H1 (cell line): ENCODE measurements around the gene PHYH. TPM values are rescaled to one million over a fixed set of nuclear protein-coding genes. Genes with fewer than 3 reads are reported as not detected.

Experiments used
- CTCF ChIA-PET: fragments of 300-600 bp; sonication (Branson Sonifier 250); formaldehyde crosslinking; loops from one replicate; lab custom pipeline; 2021; ENCODE audit not compliant: partially characterized antibody; lab: Charles Lee
- POLR2A ChIA-PET: fragments of 300-600 bp; sonication (Branson Sonifier 250); formaldehyde crosslinking; loops from one replicate; lab custom pipeline; 2021; ENCODE audit warnings: inconsistent platforms; ENCODE audit not compliant: partially characterized antibody; lab: Charles Lee
- DNase-seq, 2 experiments: peaks; one replicate each; pipeline versions ENCODE4 v3.0.0 to v3.0.0-alpha.2; 2010 to 2022; ENCODE audit warnings: low spot score in 2 of 2, low read depth in 1 of 2, mixed read lengths in 1 of 2
- FAIRE-seq: peaks from 2 replicates; lab custom pipeline; 2011; peaks lifted over from hg19 to GRCh38; lab: Jason Lieb, UNC
- H2AFZ ChIP-seq: 2 replicates; pipeline ENCODE4 v1.8.1; 2012; ENCODE audit warnings: low read length, inconsistent platforms
- H2AK5ac ChIP-seq: 2 replicates; pipeline ENCODE4 v1.6.1; 2013; ENCODE audit warnings: low read depth, low read length
- H2BK120ac ChIP-seq: replicated peaks from 2 replicates; pipeline ENCODE3; 2013; ENCODE audit warnings: low read depth, low read length, inconsistent platforms
- H2BK12ac ChIP-seq: 2 replicates; pipeline ENCODE4 v1.6.1; 2013; ENCODE audit warnings: low read depth, low read length
- H2BK15ac ChIP-seq: 2 replicates; pipeline ENCODE4 v1.6.1; 2013; ENCODE audit warnings: low read length
- H2BK20ac ChIP-seq: 2 replicates; pipeline ENCODE4 v1.6.1; 2013; ENCODE audit warnings: low read length
- H2BK5ac ChIP-seq: 2 replicates; pipeline ENCODE4 v1.6.1; 2013; ENCODE audit warnings: low read depth, low read length
- H3K14ac ChIP-seq: 2 replicates; pipeline ENCODE4 v1.6.1; 2013; ENCODE audit warnings: inconsistent platforms; ENCODE audit not compliant: insufficient read length
- H3K18ac ChIP-seq: 2 replicates; pipeline ENCODE4 v1.6.1; 2013; ENCODE audit warnings: low read length; ENCODE audit errors: extremely low read depth
- H3K23ac ChIP-seq: 2 replicates; pipeline ENCODE4 v1.6.1; 2013; ENCODE audit warnings: inconsistent platforms; ENCODE audit not compliant: insufficient read length
- H3K23me2 ChIP-seq: 2 replicates; pipeline ENCODE4 v1.6.1; 2013; ENCODE audit warnings: low read depth, low read length
- H3K27ac ChIP-seq: 2 replicates; pipeline ENCODE4 v1.6.1; 2011; ENCODE audit warnings: low read depth, low read length, inconsistent platforms
- H3K27me3 ChIP-seq, 4 experiments: replicated peaks in 1 of 4; 1 replicate in 1 of 4; 2 replicates in 3 of 4; pipeline versions ENCODE4 v1.6.1 to v1.8.1; 2011 to 2013; ENCODE audit warnings: low read length in 3 of 4, mild to moderate bottlenecking in 3 of 4, inconsistent platforms in 2 of 4, mixed read lengths in 2 of 4, moderate library complexity in 1 of 4; ENCODE audit not compliant: control insufficient read depth in 3 of 4, insufficient read depth in 3 of 4; ENCODE audit errors: extremely low read depth in 1 of 4
- H3K36me3 ChIP-seq, 4 experiments: 2 replicates each; pipeline versions ENCODE4 v1.6.1 to v1.8.1; 2011 to 2013; ENCODE audit warnings: mild to moderate bottlenecking in 4 of 4, low read length in 3 of 4, moderate library complexity in 2 of 4, control low read depth in 1 of 4, inconsistent platforms in 1 of 4; ENCODE audit not compliant: insufficient read depth in 4 of 4, control insufficient read depth in 2 of 4
- H3K4ac ChIP-seq: replicated peaks from 2 replicates; pipeline ENCODE3; 2013; ENCODE audit warnings: low read length, low read depth, mixed read lengths, inconsistent platforms; ENCODE audit not compliant: insufficient read length
- H3K4me1 ChIP-seq, 4 experiments: replicated peaks in 1 of 4; 1 replicate in 1 of 4; 2 replicates in 3 of 4; pipeline versions ENCODE4 v1.6.1 to v1.8.1; 2011 to 2013; ENCODE audit warnings: low read length in 3 of 4, inconsistent platforms in 2 of 4, mixed read lengths in 1 of 4; ENCODE audit not compliant: insufficient read depth in 4 of 4, control insufficient read depth in 3 of 4
- H3K4me2 ChIP-seq, 2 experiments: 2 replicates each; pipeline versions ENCODE4 v1.6.1 to v1.8.1; 2011 to 2013; ENCODE audit warnings: low read depth in 2 of 2, low read length in 2 of 2, control low read depth in 1 of 2, inconsistent platforms in 1 of 2, mild to moderate bottlenecking in 1 of 2; ENCODE audit not compliant: insufficient read depth in 1 of 2
- H3K4me3 ChIP-seq, 4 experiments: fragments of 200-600, 300-600 bp in 1 of 4; sonication (generic), shearing (Covaris generic), sonication (Bioruptor Twin) in 1 of 4; 2 replicates each; pipeline versions ENCODE4 v1.5.1 to v1.8.1; 2011 to 2016; ENCODE audit warnings: low read length in 4 of 4, low read depth in 3 of 4, control low read depth in 2 of 4, inconsistent platforms in 2 of 4, mild to moderate bottlenecking in 2 of 4, mixed read lengths in 1 of 4, moderate library complexity in 1 of 4; ENCODE audit not compliant: insufficient read depth in 2 of 4; ENCODE audit errors: extremely low read depth in 1 of 4
- H3K56ac ChIP-seq: replicated peaks from 2 replicates; pipeline ENCODE3; 2013; ENCODE audit warnings: low read depth, mild to moderate bottlenecking, mixed read lengths, low read length, inconsistent platforms; ENCODE audit not compliant: insufficient read length
- H3K79me1 ChIP-seq: 2 replicates; pipeline ENCODE4 v1.6.1; 2013; ENCODE audit warnings: low read depth, low read length, control low read depth
- H3K79me2 ChIP-seq, 2 experiments: 2 replicates each; pipeline versions ENCODE4 v1.6.1 to v1.8.1; 2012 to 2013; ENCODE audit warnings: low read length in 2 of 2, mild to moderate bottlenecking in 2 of 2, inconsistent platforms in 1 of 2; ENCODE audit not compliant: insufficient read depth in 2 of 2, control insufficient read depth in 1 of 2
- H3K9ac ChIP-seq, 4 experiments: replicated peaks in 1 of 4; 1 replicate in 1 of 4; 2 replicates in 3 of 4; pipeline versions ENCODE4 v1.6.1 to v1.8.1; 2011 to 2013; ENCODE audit warnings: low read depth in 3 of 4, low read length in 3 of 4, control low read depth in 2 of 4, mild to moderate bottlenecking in 2 of 4, moderate library complexity in 2 of 4, inconsistent platforms in 1 of 4; ENCODE audit errors: extremely low read depth in 1 of 4
- H3K9me3 ChIP-seq, 2 experiments: 2 replicates each; pipeline versions ENCODE4 v1.6.1 to v1.8.1; 2012 to 2013; ENCODE audit warnings: mild to moderate bottlenecking in 2 of 2, moderate library complexity in 2 of 2, control low read depth in 1 of 2, inconsistent platforms in 1 of 2, low read depth in 1 of 2, low read length in 1 of 2, mixed read lengths in 1 of 2; ENCODE audit not compliant: insufficient read depth in 2 of 2
- H4K20me1 ChIP-seq, 2 experiments: replicated peaks in 1 of 2; 2 replicates each; pipeline versions ENCODE3 to v1.8.1; 2011 to 2013; ENCODE audit warnings: inconsistent platforms in 2 of 2, low read length in 2 of 2, mild to moderate bottlenecking in 1 of 2; ENCODE audit not compliant: insufficient read depth in 2 of 2, control insufficient read depth in 1 of 2
- H4K5ac ChIP-seq: 2 replicates; pipeline ENCODE4 v1.6.1; 2013; ENCODE audit warnings: low read length, low read depth, mixed read lengths, inconsistent platforms; ENCODE audit not compliant: insufficient read length
- H4K8ac ChIP-seq: 2 replicates; pipeline ENCODE4 v1.8.0; 2013; ENCODE audit warnings: mild to moderate bottlenecking, moderate library complexity, low read length, inconsistent platforms; ENCODE audit not compliant: insufficient read depth; ENCODE audit errors: extremely low read depth
- H4K91ac ChIP-seq: replicated peaks from 2 replicates; pipeline ENCODE3; 2013; ENCODE audit warnings: low read length, mixed read lengths, inconsistent platforms; ENCODE audit not compliant: insufficient read length
- ASH2L ChIP-seq: fragments of 200-600, 300-600 bp; sonication (generic); IDR thresholded peaks from one replicate; pipeline ENCODE4 v1.7.1; 2017; ENCODE audit warnings: low read length
- EP300 ChIP-seq, 2 experiments: IDR thresholded peaks; 1 replicate in 1 of 2; 2 replicates in 1 of 2; pipeline ENCODE4 v1.6.1; 2011 to 2012; ENCODE audit warnings: low read depth in 2 of 2, low read length in 2 of 2, mild to moderate bottlenecking in 2 of 2, borderline replicate concordance in 1 of 2, inconsistent platforms in 1 of 2, moderate library complexity in 1 of 2
- POU5F1 ChIP-seq: IDR thresholded peaks from 2 replicates; pipeline ENCODE4 v1.6.1; 2011; ENCODE audit warnings: low read depth, mild to moderate bottlenecking, low read length, moderate library complexity
- SAP30 ChIP-seq: fragments of 300-600 bp; sonication (generic); IDR thresholded peaks from 2 replicates; pipeline ENCODE4 v1.7.1; 2012; ENCODE audit warnings: low read length, moderate library complexity, mild to moderate bottlenecking, inconsistent platforms; ENCODE audit not compliant: insufficient read depth, insufficient replicate concordance
- SP1 ChIP-seq: IDR thresholded peaks from 2 replicates; pipeline ENCODE4 v1.6.1; 2011; ENCODE audit warnings: low read depth, low read length
- TAF7 ChIP-seq: optimal IDR thresholded peaks from 2 replicates; pipeline ENCODE3; 2011; ENCODE audit warnings: low read depth, mild to moderate bottlenecking, inconsistent platforms, low read length, moderate library complexity, borderline replicate concordance
- WGBS, 2 experiments: shearing (Covaris generic) in 1 of 2; methylation state at CpG; one replicate each; pipeline versions ENCODE4 v1.1.6 to v1.1.7; 2013 to 2015; ENCODE audit warnings: low lambda C conversion rate in 2 of 2, mixed read lengths in 2 of 2, inconsistent platforms in 1 of 2, low coverage in 1 of 2, missing lambda C conversion rate in 1 of 2; ENCODE audit not compliant: insufficient replicate concordance in 2 of 2, insufficient coverage in 1 of 2, insufficient read length in 1 of 2; ENCODE audit errors: extremely low coverage in 1 of 2, missing lambda C conversion rate in 1 of 2; 5-methylcytosine and 5-hydroxymethylcytosine counted together
- long read RNA-seq, 2 experiments: library from RNA in 1 of 2; library from capped mRNA in 1 of 2; stranded (forward); transcript quantifications; one replicate each; pipeline ENCODE4 v2.0.0, GENCODE V29; 2021; ENCODE audit warnings: inconsistent platforms in 1 of 2
- polyA minus RNA-seq, 3 experiments: library from RNA; depleted of rRNA, polyadenylated mRNA; stranded (reverse); fragments of >200 nt; gene quantifications; 1 replicate in 2 of 3; 2 replicates in 1 of 3; pipeline ENCODE4 v1.2.3, GENCODE V29; 2011
- polyA plus RNA-seq, 7 experiments: library from polyadenylated mRNA; depleted of rRNA in 3 of 7; stranded (reverse) in 5 of 7; unstranded in 2 of 7; fragments of >200 nt in 5 of 7; fragments of 200-250 nt in 2 of 7; gene quantifications; 1 replicate in 5 of 7; 2 replicates in 1 of 7; 4 replicates in 1 of 7; pipeline versions ENCODE4 v1.2.1 to v1.2.3, GENCODE V29; 2011 to 2013; ENCODE audit warnings: missing spikeins in 2 of 7, mixed read lengths in 2 of 7
- total RNA-seq: library from RNA; stranded (reverse); fragmentation: NEBNext Ultra II Directional; extraction: Animal tissue kit (Norgen Biotek cat#: 25700); gene quantifications from 2 replicates; pipeline ENCODE4 v1.2.1, GENCODE V29; 2021

PHYH gene
- total RNA-seq = 22.7 and 23.2 TPM in 2 replicates
- 22.0 and 22.9 TPM in 2 replicates for polyA plus RNA-seq (2011; rRNA removed)
- polyA plus RNA-seq (2011; cell fraction: cytosol; rRNA removed) = 21.8 TPM
- 18.3 TPM for polyA plus RNA-seq (2011; cell fraction: nucleus; rRNA removed)
- 21.9 to 27.0 TPM (median 24.9 TPM) in 4 replicates for polyA plus RNA-seq (2012, experiment 1 of 2)
- polyA plus RNA-seq (2012, experiment 2 of 2) = 4.4 TPM
- polyA plus RNA-seq (2013, experiment 1 of 2) = 25.6 TPM
- polyA plus RNA-seq (2013, experiment 2 of 2) = 26.3 TPM
- 10.4 and 10.5 TPM in 2 replicates for polyA minus RNA-seq (2011; rRNA and poly(A)+ RNA removed)
- 5.9 TPM for polyA minus RNA-seq (2011; cell fraction: cytosol; rRNA and poly(A)+ RNA removed)
- 9.7 TPM for polyA minus RNA-seq (2011; cell fraction: nucleus; rRNA and poly(A)+ RNA removed)
- long read RNA-seq, experiment 1, transcript PHYH-201 (9 exons, 1,577 nt) = major isoform, 12 of 27 reads
- long read RNA-seq, experiment 1, partial matches to known transcripts = 11 of 27 reads
- long read RNA-seq, experiment 1, other reads (novel, unspliced or antisense) = 4 of 27 reads
- long read RNA-seq, experiment 2, transcript PHYH-201 (9 exons, 1,577 nt) = major isoform, 24 of 30 reads
- long read RNA-seq, experiment 2, partial matches to known transcripts = 3 of 30 reads
- long read RNA-seq, experiment 2, other reads (novel, unspliced or antisense) = 3 of 30 reads

GRCh38 chr10:13299437-13300287 is at the start of gene PHYH:
TSS of gene PHYH (minus strand) at chr10:13300064. CDS start at chr10:13300042, 22 bp downstream.
- Histone ChIP-seq H4K91ac (peak within 1 kb of the TSS; percentile 17), H2BK15ac (no peak within 1 kb of the TSS), H2AK5ac (peak within 1 kb of the TSS; percentile 90; the same call in 1 of the 2 replicates), H3K27ac (peak within 1 kb of the TSS; percentile 71; the same call in 1 of the 2 replicates), H3K9ac (peak within 1 kb of the TSS; percentile 61 to 94 (median 78)), H2BK5ac (peak within 1 kb of the TSS; percentile 18), H2BK20ac (no peak within 1 kb of the TSS), H2AFZ (0 out of 2 replicates have a peak within 1 kb of the TSS, but pooled peaks have one; percentile 6), H3K56ac (peak within 1 kb of the TSS; percentile 39), H2BK120ac (peak within 1 kb of the TSS; percentile 78), H4K20me1 (no peaks in the 10 kb centered on the region), H3K79me1 (no peaks in the 10 kb centered on the region), H2BK12ac (peak within 1 kb of the TSS; percentile 39), H4K5ac (peak within 1 kb of the TSS; percentile 36), H3K14ac (no peak within 1 kb of the TSS), H3K18ac (peak within 1 kb of the TSS; percentile 83), H3K27me3 (no peaks in the 10 kb centered on the region; a peak in 2 of 7 replicates), H3K23ac (no peak within 1 kb of the TSS), H3K4me3 (peak within 1 kb of the TSS; percentile 39 to 58 (median 54)), H3K4ac (no peak within 1 kb of the TSS), H3K4me1 (peaks cover 0 to 6% (median 3%) of the 10 kb centered on the region in 4 experiments; a peak in 5 of 7 replicates), H3K4me2 (peak within 1 kb of the TSS; percentile 84 to 96), H3K9me3 (no peaks in the 10 kb centered on the region), H4K8ac (peak within 1 kb of the TSS; percentile 96), H3K79me2 (no peaks in the 10 kb centered on the region), H3K36me3 (no peaks in the 10 kb centered on the region), H3K23me2 (no peaks in the 10 kb centered on the region; the same call in 1 of the 2 replicates)
- ChIA-PET CTCF (interaction anchor here (0.8 to 3.2 kb wide), 8 partner anchors 23 to 139 kb away, joined by 3 to 25 read pairs (median 4); no protein-coding TSS in a partner anchor), POLR2A (interaction anchor here (0.6 to 6.3 kb wide), 13 partner anchors 11 to 138 kb away, joined by 3 to 92 read pairs (median 6); partner anchors contain the start of genes MCM10 and SEPHS1)
- FAIRE-seq = no peak
- DNase-seq = peak; percentile 50 to 87
- WGBS, 2 experiments = 5% methylated on average over 44 of the region's 88 CpGs; no CpG with 5 or more reads in 1 of the 2 experiments
- TF ChIP-seq POU5F1 (no peak), SAP30 (no peak), EP300 (IDR thresholded peaks at IDR 0.05; ENCODE audit: borderline replicate concordance in 1 of 2, low read depth in 2 of 2, low read length in 2 of 2) (peak in 1 of 2 experiments; percentile 54; a peak in 1 of 3 replicates), ASH2L (peak; percentile 35), SP1 (no peak; the same call in 1 of the 2 replicates), TAF7 (peak; percentile 35)
